Measurements from ENCODE around the gene NUP62CL. TPM values are rescaled to one million over a fixed set of nuclear protein-coding genes. Genes with fewer than 3 reads are reported as not detected.

Gene NUP62CL, protein sequence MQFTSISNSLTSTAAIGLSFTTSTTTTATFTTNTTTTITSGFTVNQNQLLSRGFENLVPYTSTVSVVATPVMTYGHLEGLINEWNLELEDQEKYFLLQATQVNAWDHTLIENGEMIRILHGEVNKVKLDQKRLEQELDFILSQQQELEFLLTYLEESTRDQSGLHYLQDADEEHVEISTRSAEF
- 1.9 and 3.4 TPM in 2 replicates for polyA plus RNA-seq
- polyA minus RNA-seq, result 4.1 and 5.3 TPM in 2 replicates

DNA sequence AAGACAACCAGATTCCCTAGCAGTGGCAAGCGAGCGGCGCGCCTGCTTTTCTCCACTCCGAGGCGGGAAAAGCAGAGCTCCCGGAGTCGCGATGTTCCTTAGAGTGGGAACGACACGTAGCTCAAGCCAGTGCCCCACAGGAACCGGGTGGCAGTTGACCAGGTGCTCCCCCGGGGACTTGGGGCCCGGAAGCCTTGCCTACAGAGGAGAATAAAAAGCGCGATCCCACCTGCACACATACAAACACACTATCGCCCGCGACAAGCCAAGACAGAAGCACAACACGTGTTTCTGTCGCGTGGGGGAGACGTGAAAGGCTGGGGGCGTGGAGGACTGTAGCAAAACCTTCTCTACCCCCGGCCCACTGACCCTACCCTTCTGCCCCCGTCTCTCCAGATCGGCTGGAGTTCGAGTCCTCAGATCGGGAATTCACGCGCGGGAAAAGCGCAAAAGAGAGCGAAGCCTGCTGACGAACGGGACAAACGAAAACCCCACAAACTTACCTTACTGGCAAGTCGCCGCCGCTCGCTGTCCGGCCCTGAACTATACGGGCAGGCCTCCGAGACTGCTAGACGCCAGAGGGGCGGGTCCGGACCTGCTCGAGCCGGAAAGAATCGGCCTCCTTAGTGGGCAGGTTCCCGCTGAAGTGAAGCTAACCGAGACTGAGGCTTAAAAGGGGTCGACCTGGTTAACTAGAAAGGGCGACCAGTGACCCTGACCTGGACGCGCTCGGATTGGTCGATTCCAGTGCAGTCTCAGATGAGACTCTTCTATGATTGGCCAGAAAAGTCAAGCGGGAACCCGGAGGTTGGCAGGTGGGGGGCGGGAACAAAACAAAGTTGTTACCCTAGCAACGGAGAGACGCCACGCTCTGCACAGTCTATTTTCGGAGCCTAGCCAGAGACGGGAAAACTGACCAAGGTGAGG is at the start of gene NUP62CL, which contains the start of gene DNAAF6:
NUP62CL (minus strand) TSS at position 664 of the 927 bp plus-strand sequence. CDS start 31,287 bp downstream, outside the sequence.
DNAAF6 (plus strand) TSS at position 842 of the 927 bp plus-strand sequence. CDS start 6,265 bp downstream, outside the sequence.
- Histone ChIP-seq H3K36me3 (ENCODE audit: insufficient read depth, low read length) (no peaks in the 10 kb centered on the region), H3K9ac (ENCODE audit: low read length) (peak within 1 kb of the TSS; percentile 36), H3K4me3 (ENCODE audit: low read length) (peak within 1 kb of the TSS; percentile 75), H3K9me2 (ENCODE audit: insufficient read depth, low read length) (no peaks in the 10 kb centered on the region), H3K4me2 (ENCODE audit: low read length) (peak within 1 kb of the TSS; percentile 44), H2AFZ (ENCODE audit: low read depth, low read length) (peak within 1 kb of the TSS; percentile 14), H3F3A (ENCODE audit: insufficient read depth, low read length, poor library complexity, severe bottlenecking) (no peaks in the 10 kb centered on the region), H4K20me1 (ENCODE audit: insufficient read depth) (no peaks in the 10 kb centered on the region), H3K27ac (ENCODE audit: low read length) (no peak within 1 kb of the TSS), H3K27me3 (ENCODE audit: insufficient read depth, low read depth, low read length) (no peaks in the 10 kb centered on the region), H3K79me2 (replicated peaks; ENCODE audit: insufficient read depth, low read length) (no peaks in the 10 kb centered on the region), H3K9me3 (ENCODE audit: low read length) (no peaks in the 10 kb centered on the region)
- TF ChIP-seq, protein P1, sequence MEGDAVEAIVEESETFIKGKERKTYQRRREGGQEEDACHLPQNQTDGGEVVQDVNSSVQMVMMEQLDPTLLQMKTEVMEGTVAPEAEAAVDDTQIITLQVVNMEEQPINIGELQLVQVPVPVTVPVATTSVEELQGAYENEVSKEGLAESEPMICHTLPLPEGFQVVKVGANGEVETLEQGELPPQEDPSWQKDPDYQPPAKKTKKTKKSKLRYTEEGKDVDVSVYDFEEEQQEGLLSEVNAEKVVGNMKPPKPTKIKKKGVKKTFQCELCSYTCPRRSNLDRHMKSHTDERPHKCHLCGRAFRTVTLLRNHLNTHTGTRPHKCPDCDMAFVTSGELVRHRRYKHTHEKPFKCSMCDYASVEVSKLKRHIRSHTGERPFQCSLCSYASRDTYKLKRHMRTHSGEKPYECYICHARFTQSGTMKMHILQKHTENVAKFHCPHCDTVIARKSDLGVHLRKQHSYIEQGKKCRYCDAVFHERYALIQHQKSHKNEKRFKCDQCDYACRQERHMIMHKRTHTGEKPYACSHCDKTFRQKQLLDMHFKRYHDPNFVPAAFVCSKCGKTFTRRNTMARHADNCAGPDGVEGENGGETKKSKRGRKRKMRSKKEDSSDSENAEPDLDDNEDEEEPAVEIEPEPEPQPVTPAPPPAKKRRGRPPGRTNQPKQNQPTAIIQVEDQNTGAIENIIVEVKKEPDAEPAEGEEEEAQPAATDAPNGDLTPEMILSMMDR (IDR thresholded peaks at IDR 0.05; ENCODE audit: poor library complexity, severe bottlenecking), result no peak
- TF ChIP-seq MXI1 (conservative IDR thresholded peaks at IDR 0.05; ENCODE audit: poor library complexity, severe bottlenecking), result peak; percentile 73

DNA sequence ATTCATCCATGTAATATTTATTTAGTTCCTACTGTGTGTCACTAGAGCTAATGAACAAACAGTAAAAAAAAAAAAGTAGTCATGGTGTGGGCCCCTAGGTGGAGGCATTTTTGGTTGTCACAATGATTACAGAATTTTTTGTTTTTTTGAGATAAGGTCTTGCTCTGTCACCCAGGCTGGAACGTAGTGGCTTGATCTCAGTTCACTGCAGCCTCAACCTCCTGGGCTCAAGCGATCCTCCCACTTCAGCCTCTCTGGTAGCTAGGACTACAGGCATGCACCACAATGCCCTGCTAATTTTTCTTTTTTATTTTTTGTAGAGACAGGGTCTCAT is 22.2 kb upstream of the NUP62CL start:
- H3K27me3 ChIP-seq (ENCODE audit: insufficient read depth, low read depth, low read length), result no peaks in the 10 kb centered on the region
- no peak overlapping the region for H3K4me3 ChIP-seq (ENCODE audit: low read length)
- TF ChIP-seq, protein P2, sequence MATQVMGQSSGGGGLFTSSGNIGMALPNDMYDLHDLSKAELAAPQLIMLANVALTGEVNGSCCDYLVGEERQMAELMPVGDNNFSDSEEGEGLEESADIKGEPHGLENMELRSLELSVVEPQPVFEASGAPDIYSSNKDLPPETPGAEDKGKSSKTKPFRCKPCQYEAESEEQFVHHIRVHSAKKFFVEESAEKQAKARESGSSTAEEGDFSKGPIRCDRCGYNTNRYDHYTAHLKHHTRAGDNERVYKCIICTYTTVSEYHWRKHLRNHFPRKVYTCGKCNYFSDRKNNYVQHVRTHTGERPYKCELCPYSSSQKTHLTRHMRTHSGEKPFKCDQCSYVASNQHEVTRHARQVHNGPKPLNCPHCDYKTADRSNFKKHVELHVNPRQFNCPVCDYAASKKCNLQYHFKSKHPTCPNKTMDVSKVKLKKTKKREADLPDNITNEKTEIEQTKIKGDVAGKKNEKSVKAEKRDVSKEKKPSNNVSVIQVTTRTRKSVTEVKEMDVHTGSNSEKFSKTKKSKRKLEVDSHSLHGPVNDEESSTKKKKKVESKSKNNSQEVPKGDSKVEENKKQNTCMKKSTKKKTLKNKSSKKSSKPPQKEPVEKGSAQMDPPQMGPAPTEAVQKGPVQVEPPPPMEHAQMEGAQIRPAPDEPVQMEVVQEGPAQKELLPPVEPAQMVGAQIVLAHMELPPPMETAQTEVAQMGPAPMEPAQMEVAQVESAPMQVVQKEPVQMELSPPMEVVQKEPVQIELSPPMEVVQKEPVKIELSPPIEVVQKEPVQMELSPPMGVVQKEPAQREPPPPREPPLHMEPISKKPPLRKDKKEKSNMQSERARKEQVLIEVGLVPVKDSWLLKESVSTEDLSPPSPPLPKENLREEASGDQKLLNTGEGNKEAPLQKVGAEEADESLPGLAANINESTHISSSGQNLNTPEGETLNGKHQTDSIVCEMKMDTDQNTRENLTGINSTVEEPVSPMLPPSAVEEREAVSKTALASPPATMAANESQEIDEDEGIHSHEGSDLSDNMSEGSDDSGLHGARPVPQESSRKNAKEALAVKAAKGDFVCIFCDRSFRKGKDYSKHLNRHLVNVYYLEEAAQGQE (IDR thresholded peaks at IDR 0.05; ENCODE audit: borderline replicate concordance), result no peak
- no peak for TF ChIP-seq EZH2 (IDR thresholded peaks at IDR 0.05; ENCODE audit: borderline replicate concordance, insufficient read depth, low read length, poor library complexity, severe bottlenecking)
- TF ChIP-seq MXI1 (conservative IDR thresholded peaks at IDR 0.05; ENCODE audit: poor library complexity, severe bottlenecking), result no peak
- TF ChIP-seq, protein P1 (IDR thresholded peaks at IDR 0.05; ENCODE audit: poor library complexity, severe bottlenecking), result no peak
- no peak for TF ChIP-seq EP300 (conservative IDR thresholded peaks at IDR 0.05; ENCODE audit: poor library complexity, severe bottlenecking)
- H4K20me1 ChIP-seq (ENCODE audit: insufficient read depth), result no peaks in the 10 kb centered on the region
- no peaks in the 10 kb centered on the region for H3K9me2 ChIP-seq (ENCODE audit: insufficient read depth, low read length)
- no peaks in the 10 kb centered on the region for H3F3A ChIP-seq (ENCODE audit: insufficient read depth, low read length, poor library complexity, severe bottlenecking)
- no peak overlapping the region for H3K9ac ChIP-seq (ENCODE audit: low read length)
- H3K9me3 ChIP-seq (ENCODE audit: low read length), result no peaks in the 10 kb centered on the region
- H3K27ac ChIP-seq (ENCODE audit: low read length), result no peak overlapping the region
- no peak overlapping the region for H2AFZ ChIP-seq (ENCODE audit: low read depth, low read length)
- no peaks in the 10 kb centered on the region for H3K79me2 ChIP-seq (replicated peaks; ENCODE audit: insufficient read depth, low read length)
- no peak overlapping the region for H3K4me2 ChIP-seq (ENCODE audit: low read length)
- H3K36me3 ChIP-seq (ENCODE audit: insufficient read depth, low read length), result no peaks in the 10 kb centered on the region
